HepG2 (cell line): ENCODE data around the gene RSPH9. TPM values are rescaled to one million over a fixed set of nuclear protein-coding genes. Genes with fewer than 3 reads are reported as not detected.

ENCODE experiments used
- ARID5B ChIP-seq: IDR thresholded peaks from 2 replicates; pipeline ENCODE4 v1.4.0; 2020; ENCODE audit warnings: mild to moderate bottlenecking, missing genetic modification reagents
- ATF3 ChIP-seq: sonication (generic); formaldehyde crosslinking; IDR thresholded peaks from 2 replicates; pipeline ENCODE4 v1.4.0; 2020; ENCODE audit warnings: missing genetic modification reagents
- GATAD2A ChIP-seq: IDR thresholded peaks from 2 replicates; pipeline ENCODE4 v1.6.1; 2016
- GPBP1L1 ChIP-seq: sonication (generic); formaldehyde crosslinking; IDR thresholded peaks from 2 replicates; pipeline ENCODE4 v1.5.0; 2020; ENCODE audit warnings: mild to moderate bottlenecking, missing genetic modification reagents
- HMG20B ChIP-seq: conservative IDR thresholded peaks from 2 replicates; pipeline ENCODE4 v1.6.1; 2016; ENCODE audit warnings: missing genetic modification reagents, missing compliant biosample characterization
- HNF1B ChIP-seq: sonication (generic); formaldehyde crosslinking; IDR thresholded peaks from 2 replicates; pipeline ENCODE4 v1.5.1; 2020; ENCODE audit warnings: mild to moderate bottlenecking, moderate library complexity, missing genetic modification reagents
- MLLT10 ChIP-seq: sonication (generic); formaldehyde crosslinking; IDR thresholded peaks from 2 replicates; pipeline ENCODE4 v1.4.0; 2020; ENCODE audit warnings: missing genetic modification reagents
- POLR2A ChIP-seq, 2 experiments: IDR thresholded peaks; 2 replicates each; pipeline ENCODE4 v1.6.1; 2011; ENCODE audit warnings: low read depth in 2 of 2, low read length in 2 of 2, mild to moderate bottlenecking in 1 of 2, moderate library complexity in 1 of 2; ENCODE audit not compliant: insufficient read depth in 1 of 2
- SAFB2 ChIP-seq: sonication (generic); formaldehyde crosslinking; IDR thresholded peaks from 2 replicates; pipeline ENCODE4 v1.5.1; 2020; ENCODE audit warnings: missing genetic modification reagents, low read depth, mild to moderate bottlenecking, borderline replicate concordance
- SNAPC2 ChIP-seq: sonication (generic); formaldehyde crosslinking; IDR thresholded peaks from 2 replicates; pipeline ENCODE4 v1.8.1; 2022; ENCODE audit warnings: mild to moderate bottlenecking, missing genetic modification reagents
- SNRNP70 ChIP-seq: fragments of 200-400 bp; formaldehyde crosslinking; IDR thresholded peaks from 2 replicates; pipeline ENCODE4 v1.6.1; 2017; ENCODE audit warnings: mild to moderate bottlenecking, low read depth, low read length, moderate library complexity
- STAT5B ChIP-seq: sonication (generic); formaldehyde crosslinking; IDR thresholded peaks from 2 replicates; pipeline ENCODE4 v1.4.0; 2020; ENCODE audit warnings: missing genetic modification reagents
- ZBTB38 ChIP-seq: sonication (generic); formaldehyde crosslinking; IDR thresholded peaks from 2 replicates; pipeline ENCODE4 v1.5.1; 2020; ENCODE audit warnings: mild to moderate bottlenecking, missing genetic modification reagents
- ZNF30 ChIP-seq: sonication (generic); formaldehyde crosslinking; IDR thresholded peaks from 2 replicates; pipeline ENCODE4 v1.5.0; 2020; ENCODE audit warnings: mild to moderate bottlenecking, missing genetic modification reagents
- ZNF7 ChIP-seq: IDR thresholded peaks from 2 replicates; pipeline ENCODE4 v1.6.1; 2016; ENCODE audit warnings: missing biosample characterization, missing genetic modification reagents
- ZNF770 ChIP-seq: sonication (generic); formaldehyde crosslinking; IDR thresholded peaks from 2 replicates; pipeline ENCODE4 v1.5.0; 2020; ENCODE audit warnings: mild to moderate bottlenecking, missing genetic modification reagents
- polyA plus RNA-seq, 8 experiments: library from polyadenylated mRNA; depleted of rRNA in 3 of 8; stranded (reverse) in 7 of 8; unstranded in 1 of 8; fragments of >200 nt; fragmentation: Illumina TruSeq in 4 of 8; extraction: Trizol in 4 of 8; gene quantifications; 2 replicates each; pipeline versions ENCODE4 v1.2.1 to v1.2.3, GENCODE V29; 2011 to 2016; ENCODE audit warnings: low read depth in 4 of 8, missing spikeins in 1 of 8, mixed read lengths in 1 of 8; ENCODE audit not compliant: insufficient read depth in 1 of 8
- total RNA-seq, 5 experiments: library from RNA; depleted of rRNA; stranded (reverse); fragments of >200 nt; fragmentation: Illumina TruSeq; extraction: Trizol; gene quantifications; 2 replicates each; pipeline ENCODE4 v1.2.3, GENCODE V29; 2016; ENCODE audit warnings: low read depth in 1 of 5
- TF ChIP-seq, protein P1 (sequence below): sonication (generic); formaldehyde crosslinking; IDR thresholded peaks from 2 replicates; pipeline ENCODE4 v1.4.0; 2020; ENCODE audit warnings: mild to moderate bottlenecking, missing genetic modification reagents

Gene RSPH9
- total and polyA plus RNA-seq, 2 of the 13 experiments (the other 11 are each of a cell fraction or from before 2014, with no cell fraction given), result 0.04 TPM; not detected in 1

DNA sequence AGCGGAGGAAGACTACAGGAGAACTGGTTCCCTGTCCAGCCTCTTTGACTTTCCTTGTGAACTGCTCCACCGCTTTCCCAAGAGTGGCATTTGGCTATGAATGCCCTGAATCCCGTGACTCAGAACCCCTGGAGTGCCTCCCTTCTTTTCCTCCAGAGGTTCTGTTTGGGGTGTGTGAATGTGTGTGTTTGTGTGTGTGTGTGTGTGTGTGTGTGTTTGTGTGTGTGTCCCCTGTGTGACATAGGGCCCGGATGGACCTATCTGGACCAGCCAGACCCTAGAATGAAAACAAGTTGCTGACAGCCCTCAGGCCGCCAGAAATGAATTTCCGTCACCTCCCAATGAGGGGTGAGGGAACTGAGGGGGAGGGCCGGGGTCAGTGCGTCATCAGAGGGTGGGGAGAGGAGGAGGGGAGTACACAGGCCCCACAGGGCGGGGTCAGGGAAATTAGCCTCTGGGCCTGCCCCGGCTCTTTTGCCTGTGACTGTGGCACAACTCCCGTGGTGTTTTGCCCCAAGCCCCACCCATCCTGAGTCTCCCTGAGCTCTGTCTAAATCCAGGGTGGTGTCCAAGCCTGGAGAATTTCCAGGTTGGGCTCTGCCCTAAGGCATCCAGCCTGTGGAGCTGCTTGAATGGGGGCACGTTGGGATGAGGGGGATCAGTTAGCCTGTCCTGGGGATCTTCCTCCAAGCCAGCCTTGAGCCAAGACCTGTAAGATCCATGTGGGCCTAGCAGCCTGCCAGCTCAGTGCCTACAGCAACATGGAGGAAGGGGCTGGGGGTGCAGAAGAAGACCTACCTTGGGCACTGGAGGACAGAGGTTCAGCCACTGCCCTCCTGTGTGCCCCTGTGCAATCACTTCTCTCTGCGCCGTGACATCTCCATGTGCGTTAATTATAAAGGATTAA lies 58.0 kb downstream of the RSPH9 start (continued):
- TF ChIP-seq, protein P1, sequence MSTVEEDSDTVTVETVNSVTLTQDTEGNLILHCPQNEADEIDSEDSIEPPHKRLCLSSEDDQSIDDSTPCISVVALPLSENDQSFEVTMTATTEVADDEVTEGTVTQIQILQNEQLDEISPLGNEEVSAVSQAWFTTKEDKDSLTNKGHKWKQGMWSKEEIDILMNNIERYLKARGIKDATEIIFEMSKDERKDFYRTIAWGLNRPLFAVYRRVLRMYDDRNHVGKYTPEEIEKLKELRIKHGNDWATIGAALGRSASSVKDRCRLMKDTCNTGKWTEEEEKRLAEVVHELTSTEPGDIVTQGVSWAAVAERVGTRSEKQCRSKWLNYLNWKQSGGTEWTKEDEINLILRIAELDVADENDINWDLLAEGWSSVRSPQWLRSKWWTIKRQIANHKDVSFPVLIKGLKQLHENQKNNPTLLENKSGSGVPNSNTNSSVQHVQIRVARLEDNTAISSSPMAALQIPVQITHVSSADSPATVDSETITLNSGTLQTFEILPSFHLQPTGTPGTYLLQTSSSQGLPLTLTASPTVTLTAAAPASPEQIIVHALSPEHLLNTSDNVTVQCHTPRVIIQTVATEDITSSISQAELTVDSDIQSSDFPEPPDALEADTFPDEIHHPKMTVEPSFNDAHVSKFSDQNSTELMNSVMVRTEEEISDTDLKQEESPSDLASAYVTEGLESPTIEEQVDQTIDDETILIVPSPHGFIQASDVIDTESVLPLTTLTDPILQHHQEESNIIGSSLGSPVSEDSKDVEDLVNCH, result no peak
- TF ChIP-seq ZNF770 (CRISPR knock-in tag), result no peak
- TF ChIP-seq HMG20B (CRISPR knock-in tag), result no peak
- peak; percentile 46; the same call in 1 of the 2 replicates for TF ChIP-seq GATAD2A (CRISPR knock-in tag)
- no peak for TF ChIP-seq MLLT10 (CRISPR knock-in tag)
- TF ChIP-seq ZNF30 (CRISPR knock-in tag), result no peak
- no peak for TF ChIP-seq STAT5B (CRISPR knock-in tag)
- TF ChIP-seq HNF1B, result 0 out of 2 replicates have a peak, but pooled peaks have one; percentile 44
- TF ChIP-seq POLR2A (IDR thresholded peaks at IDR 0.05; ENCODE audit: insufficient read depth in 1 of 2, low read depth in 2 of 2, low read length in 2 of 2), result no peak; a peak in 1 of 4 replicates
- no peak for TF ChIP-seq GPBP1L1 (CRISPR knock-in tag)
- no peak for TF ChIP-seq SAFB2 (CRISPR knock-in tag)
- TF ChIP-seq ARID5B, result no peak; the same call in 1 of the 2 replicates
- TF ChIP-seq SNRNP70, result no peak
- no peak for TF ChIP-seq ZNF7 (CRISPR knock-in tag)
- TF ChIP-seq ATF3 (CRISPR knock-in tag), result no peak
- TF ChIP-seq SNAPC2 (CRISPR knock-in tag), result no peak
- TF ChIP-seq ZBTB38, result 0 out of 2 replicates have a peak, but pooled peaks have one; percentile 14
